ENCODE data around the gene ASNS.

Gene ASNS

GRCh38 chr7:97842006-97842405 lies 30.2 kb downstream of the ASNS start:
- no peak for DNase-seq

- DNase-seq, result peak; percentile 81
Observed at GRCh38 chr7:97835296-97836138, 36.7 kb downstream of the ASNS start.

GRCh38 chr7:97819161-97819560 lies 53.0 kb downstream of the ASNS start:
- peak; percentile 17 for DNase-seq

GRCh38 chr7:97818066-97818663 lies 54.0 kb downstream of the ASNS start:
- DNase-seq, result no peak

Measured in hematopoietic multipotent progenitor cell treated with erythropoietin and hydrocortisone succinate and interleukin-3 and kit ligand, for 4 days (in vitro differentiated cells).